Measurements from ENCODE around the gene TACO1.

The TACO1 gene

GRCh38 chr17:63571632-63572310 is 28.9 kb upstream of the TACO1 start:
- Histone ChIP-seq H3K27me3 (ENCODE audit: control insufficient read depth, insufficient read depth, low read length) (no peaks in the 10 kb centered on the region), H3K4me1 (ENCODE audit: control insufficient read depth, insufficient read depth, low read length) (no peaks in the 10 kb centered on the region), H3K36me3 (ENCODE audit: control insufficient read depth, insufficient read depth, low read length) (no peaks in the 10 kb centered on the region), H3K4me3 (ENCODE audit: low read length) (no peak overlapping the region), H3K27ac (ENCODE audit: low read length) (no peak overlapping the region), H3K9me3 (ENCODE audit: control insufficient read depth, insufficient read depth, low read length) (no peaks in the 10 kb centered on the region)
- no peak for DNase-seq (ENCODE audit: low read depth, low spot score)
- no CpG with 5 or more reads among the region's 1 CpG for WGBS (ENCODE audit: insufficient coverage, insufficient read length)

GRCh38 chr17:63573634-63574033 is 27.1 kb upstream of the TACO1 start:
- DNase-seq (ENCODE audit: low read depth, low spot score): no peak

GRCh38 chr17:63578027-63578768 is 22.5 kb upstream of the TACO1 start:
- no peak for DNase-seq (ENCODE audit: low read depth, low spot score)
- peaks cover 4% of the 10 kb centered on the region; the same call in 1 of the 2 replicates for H3K36me3 ChIP-seq (ENCODE audit: control insufficient read depth, insufficient read depth, low read length)
- H3K27ac ChIP-seq (ENCODE audit: low read length): no peak overlapping the region
- no peak overlapping the region for H3K4me3 ChIP-seq (ENCODE audit: low read length)
- H3K27me3 ChIP-seq (ENCODE audit: control insufficient read depth, insufficient read depth, low read length): no peaks in the 10 kb centered on the region
- H3K4me1 ChIP-seq (ENCODE audit: control insufficient read depth, insufficient read depth, low read length): no peaks in the 10 kb centered on the region; the same call in 1 of the 2 replicates
- H3K9me3 ChIP-seq (ENCODE audit: control insufficient read depth, insufficient read depth, low read length): no peaks in the 10 kb centered on the region
- WGBS (ENCODE audit: insufficient coverage, insufficient read length): no CpG with 5 or more reads among the region's 7 CpGs

More at GRCh38 chr17:63573634-63574033, 27.1 kb upstream of the TACO1 start:
- no peaks in the 10 kb centered on the region for H3K9me3 ChIP-seq (ENCODE audit: control insufficient read depth, insufficient read depth, low read length)
- H3K27me3 ChIP-seq (ENCODE audit: control insufficient read depth, insufficient read depth, low read length): no peaks in the 10 kb centered on the region
- no CpG with 5 or more reads among the region's 5 CpGs for WGBS (ENCODE audit: insufficient coverage, insufficient read length)
- no peak overlapping the region for H3K27ac ChIP-seq (ENCODE audit: low read length)
- H3K4me3 ChIP-seq (ENCODE audit: low read length): no peak overlapping the region
- no peaks in the 10 kb centered on the region for H3K36me3 ChIP-seq (ENCODE audit: control insufficient read depth, insufficient read depth, low read length)
- no peaks in the 10 kb centered on the region; the same call in 1 of the 2 replicates for H3K4me1 ChIP-seq (ENCODE audit: control insufficient read depth, insufficient read depth, low read length)

- H3K36me3 ChIP-seq (ENCODE audit: control insufficient read depth, insufficient read depth, low read length): peaks cover 8% of the 10 kb centered on the region
- DNase-seq (ENCODE audit: low read depth, low spot score): no peak
- no CpG with 5 or more reads among the region's 5 CpGs for WGBS (ENCODE audit: insufficient coverage, insufficient read length)
- no peaks in the 10 kb centered on the region; the same call in 1 of the 2 replicates for H3K4me1 ChIP-seq (ENCODE audit: control insufficient read depth, insufficient read depth, low read length)
- no peak overlapping the region for H3K4me3 ChIP-seq (ENCODE audit: low read length)
- no peaks in the 10 kb centered on the region for H3K27me3 ChIP-seq (ENCODE audit: control insufficient read depth, insufficient read depth, low read length)
- H3K27ac ChIP-seq (ENCODE audit: low read length): no peak overlapping the region
- no peaks in the 10 kb centered on the region for H3K9me3 ChIP-seq (ENCODE audit: control insufficient read depth, insufficient read depth, low read length)
These were observed 22.0 kb upstream of the TACO1 start for GRCh38 chr17:63578769-63579111.

GRCh38 chr17:63579633-63580032 is 21.1 kb upstream of the TACO1 start:
- no peak for DNase-seq (ENCODE audit: low read depth, low spot score)
- WGBS (ENCODE audit: insufficient coverage, insufficient read length): no CpG with 5 or more reads among the region's 11 CpGs
- Histone ChIP-seq H3K36me3 (ENCODE audit: control insufficient read depth, insufficient read depth, low read length) (peaks cover 8% of the 10 kb centered on the region), H3K4me1 (ENCODE audit: control insufficient read depth, insufficient read depth, low read length) (no peaks in the 10 kb centered on the region; the same call in 1 of the 2 replicates), H3K27ac (ENCODE audit: low read length) (no peak overlapping the region), H3K27me3 (ENCODE audit: control insufficient read depth, insufficient read depth, low read length) (no peaks in the 10 kb centered on the region), H3K4me3 (ENCODE audit: low read length) (no peak overlapping the region), H3K9me3 (ENCODE audit: control insufficient read depth, insufficient read depth, low read length) (no peaks in the 10 kb centered on the region)

- H3K4me1 ChIP-seq (ENCODE audit: control insufficient read depth, insufficient read depth, low read length): no peaks in the 10 kb centered on the region
- no peaks in the 10 kb centered on the region for H3K9me3 ChIP-seq (ENCODE audit: control insufficient read depth, insufficient read depth, low read length)
- no peak overlapping the region for H3K27ac ChIP-seq (ENCODE audit: low read length)
- DNase-seq (ENCODE audit: low read depth, low spot score): no peak
- H3K36me3 ChIP-seq (ENCODE audit: control insufficient read depth, insufficient read depth, low read length): peaks cover 31% of the 10 kb centered on the region
- H3K27me3 ChIP-seq (ENCODE audit: control insufficient read depth, insufficient read depth, low read length): no peaks in the 10 kb centered on the region
- no peak overlapping the region for H3K4me3 ChIP-seq (ENCODE audit: low read length)
- no CpG with 5 or more reads among the region's 5 CpGs for WGBS (ENCODE audit: insufficient coverage, insufficient read length)
These were observed 12.9 kb upstream of the TACO1 start for GRCh38 chr17:63587770-63588169.

- Histone ChIP-seq H3K4me1 (ENCODE audit: control insufficient read depth, insufficient read depth, low read length) (no peaks in the 10 kb centered on the region), H3K9me3 (ENCODE audit: control insufficient read depth, insufficient read depth, low read length) (no peaks in the 10 kb centered on the region), H3K36me3 (ENCODE audit: control insufficient read depth, insufficient read depth, low read length) (peaks cover 27% of the 10 kb centered on the region), H3K4me3 (ENCODE audit: low read length) (no peak overlapping the region), H3K27ac (ENCODE audit: low read length) (no peak overlapping the region), H3K27me3 (ENCODE audit: control insufficient read depth, insufficient read depth, low read length) (no peaks in the 10 kb centered on the region)
- whole genome bisulfite sequencing (ENCODE audit: insufficient coverage, insufficient read length): no CpG with 5 or more reads among the region's 11 CpGs
- no peak for DNase-seq (ENCODE audit: low read depth, low spot score)
These were observed 11.9 kb upstream of the TACO1 start for GRCh38 chr17:63588797-63589196.

- Histone ChIP-seq H3K27me3 (ENCODE audit: control insufficient read depth, insufficient read depth, low read length) (no peaks in the 10 kb centered on the region), H3K36me3 (ENCODE audit: control insufficient read depth, insufficient read depth, low read length) (peaks cover 27% of the 10 kb centered on the region), H3K4me1 (ENCODE audit: control insufficient read depth, insufficient read depth, low read length) (no peaks in the 10 kb centered on the region), H3K4me3 (ENCODE audit: low read length) (no peak overlapping the region), H3K9me3 (ENCODE audit: control insufficient read depth, insufficient read depth, low read length) (no peaks in the 10 kb centered on the region), H3K27ac (ENCODE audit: low read length) (no peak overlapping the region)
- no peak for DNase-seq (ENCODE audit: low read depth, low spot score)
- no CpG with 5 or more reads among the region's 1 CpG for WGBS (ENCODE audit: insufficient coverage, insufficient read length)
These were observed 11.0 kb upstream of the TACO1 start for GRCh38 chr17:63589646-63590045.

- DNase-seq (ENCODE audit: low read depth, low spot score): no peak
- H3K36me3 ChIP-seq (ENCODE audit: control insufficient read depth, insufficient read depth, low read length): peaks cover 23% of the 10 kb centered on the region
These were observed 7.9 kb upstream of the TACO1 start for GRCh38 chr17:63592797-63593196.

GRCh38 chr17:63595132-63595531 is 5.6 kb upstream of the TACO1 start:
- no peak overlapping the region for H3K4me3 ChIP-seq (ENCODE audit: low read length)
- WGBS (ENCODE audit: insufficient coverage, insufficient read length): no CpG with 5 or more reads among the region's 3 CpGs
- no peak for DNase-seq (ENCODE audit: low read depth, low spot score)
- H3K4me1 ChIP-seq (ENCODE audit: control insufficient read depth, insufficient read depth, low read length): no peaks in the 10 kb centered on the region
- no peak overlapping the region for H3K27ac ChIP-seq (ENCODE audit: low read length)
- peaks cover 13% of the 10 kb centered on the region for H3K36me3 ChIP-seq (ENCODE audit: control insufficient read depth, insufficient read depth, low read length)
- no peaks in the 10 kb centered on the region for H3K9me3 ChIP-seq (ENCODE audit: control insufficient read depth, insufficient read depth, low read length)
- H3K27me3 ChIP-seq (ENCODE audit: control insufficient read depth, insufficient read depth, low read length): no peaks in the 10 kb centered on the region

More at GRCh38 chr17:63592797-63593196, 7.9 kb upstream of the TACO1 start:
- no CpG with 5 or more reads among the region's 3 CpGs for WGBS (ENCODE audit: insufficient coverage, insufficient read length)
- Histone ChIP-seq H3K9me3 (ENCODE audit: control insufficient read depth, insufficient read depth, low read length) (no peaks in the 10 kb centered on the region), H3K27ac (ENCODE audit: low read length) (no peak overlapping the region), H3K4me3 (ENCODE audit: low read length) (no peak overlapping the region), H3K4me1 (ENCODE audit: control insufficient read depth, insufficient read depth, low read length) (no peaks in the 10 kb centered on the region), H3K27me3 (ENCODE audit: control insufficient read depth, insufficient read depth, low read length) (no peaks in the 10 kb centered on the region)

All from iPS DF 6.9 (cell line).